NCI-H1930 (cell line): ENCODE results near the gene LRRC15.

Experiments
- DNase-seq, 2 experiments: peaks; one replicate each; lab custom pipeline; 2025; lab: John Stamatoyannopoulos, UW

Gene LRRC15

DNA sequence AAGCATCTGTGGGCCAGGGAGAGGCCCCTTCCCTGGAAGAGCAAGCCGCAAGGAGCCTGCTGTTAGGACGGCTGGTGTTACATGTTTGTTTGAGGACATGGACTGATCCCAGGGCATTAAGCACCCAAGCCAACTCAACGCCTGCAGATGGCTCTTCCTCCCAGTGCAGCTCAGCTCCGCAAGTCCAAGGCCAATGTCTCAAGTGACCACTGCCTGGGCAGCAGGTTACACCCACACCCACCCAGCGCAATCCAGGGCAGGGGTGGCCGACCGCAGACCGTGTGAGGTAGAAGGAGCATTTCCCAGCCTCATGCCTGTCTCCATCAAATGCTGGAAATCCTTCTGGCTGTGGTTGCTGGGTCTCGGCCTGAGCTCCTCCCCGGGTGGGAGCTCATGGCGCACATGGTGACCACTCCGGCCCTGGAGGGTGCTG is 15.0 kb upstream of the LRRC15 start:
- no peak for DNase-seq

DNA sequence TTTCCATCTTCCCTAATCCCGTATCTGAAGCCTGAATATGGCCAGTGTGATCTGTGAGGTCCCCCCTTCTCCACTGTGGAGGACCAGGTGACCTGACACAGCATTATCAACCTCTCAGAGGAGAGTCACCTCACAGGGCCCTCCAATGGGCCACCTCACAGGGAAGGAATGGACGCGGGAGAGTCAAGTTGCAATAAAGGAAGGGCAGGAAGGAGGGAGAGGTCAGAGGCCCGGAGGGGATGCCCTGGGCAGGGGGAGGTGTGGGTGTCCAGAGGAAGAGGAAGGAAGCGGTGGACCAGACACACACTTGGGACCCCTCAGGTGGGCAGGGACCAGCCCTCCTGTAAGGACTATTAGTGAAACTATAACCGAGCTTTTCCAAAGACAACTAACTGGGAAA is 14.6 kb upstream of the LRRC15 start:
- no peak for DNase-seq

DNA sequence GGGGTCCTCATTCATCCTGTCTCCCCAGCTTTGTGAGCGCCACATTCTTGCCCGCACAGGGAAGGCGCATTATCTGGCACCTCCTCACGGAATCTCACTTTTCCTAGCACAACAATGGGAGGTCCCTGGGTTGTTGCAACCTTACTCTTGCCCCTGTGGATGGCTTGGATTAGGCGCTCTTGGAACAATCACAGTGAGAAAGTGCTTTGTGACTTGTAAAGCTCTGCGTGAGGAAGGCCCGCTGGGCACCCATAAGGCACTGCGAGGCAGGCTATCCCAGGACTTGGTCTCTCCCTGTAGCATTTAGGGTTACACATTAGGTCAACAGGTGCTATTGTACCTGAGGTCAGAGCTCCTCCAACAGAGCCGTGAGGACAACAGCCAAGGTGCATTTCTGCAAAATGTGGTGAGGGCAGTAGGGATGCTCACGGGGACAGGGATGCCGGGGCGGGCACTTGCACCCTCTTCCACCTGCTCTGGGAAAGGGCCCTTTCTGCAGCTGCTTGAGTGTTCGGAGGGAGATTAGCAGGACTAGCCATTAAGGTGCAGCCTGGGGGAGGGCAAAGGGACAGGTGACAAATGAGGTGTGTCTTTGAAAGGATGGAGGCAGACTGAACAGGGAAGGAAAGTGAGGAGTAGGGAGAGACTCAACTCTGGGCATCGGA is 13.9 kb upstream of the LRRC15 start:
- no peak for DNase-seq

DNA sequence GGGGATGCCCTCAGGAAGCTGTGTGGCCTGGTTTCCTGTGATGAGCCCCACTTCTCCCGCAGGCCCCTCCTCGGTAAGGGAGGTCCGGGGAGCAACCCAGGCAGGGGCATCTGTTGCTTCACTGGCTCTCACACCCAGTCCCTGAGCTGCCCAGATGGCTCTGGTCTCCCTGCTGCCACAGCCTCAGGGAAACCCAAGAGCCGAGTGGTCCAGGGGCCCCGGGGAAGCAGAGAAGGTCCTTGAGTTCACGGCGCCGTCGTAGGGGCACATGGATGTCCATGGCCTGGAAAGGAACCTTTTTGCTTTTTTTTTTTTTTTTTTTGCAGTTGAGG is 13.3 kb upstream of the LRRC15 start:
- no peak for DNase-seq

DNA sequence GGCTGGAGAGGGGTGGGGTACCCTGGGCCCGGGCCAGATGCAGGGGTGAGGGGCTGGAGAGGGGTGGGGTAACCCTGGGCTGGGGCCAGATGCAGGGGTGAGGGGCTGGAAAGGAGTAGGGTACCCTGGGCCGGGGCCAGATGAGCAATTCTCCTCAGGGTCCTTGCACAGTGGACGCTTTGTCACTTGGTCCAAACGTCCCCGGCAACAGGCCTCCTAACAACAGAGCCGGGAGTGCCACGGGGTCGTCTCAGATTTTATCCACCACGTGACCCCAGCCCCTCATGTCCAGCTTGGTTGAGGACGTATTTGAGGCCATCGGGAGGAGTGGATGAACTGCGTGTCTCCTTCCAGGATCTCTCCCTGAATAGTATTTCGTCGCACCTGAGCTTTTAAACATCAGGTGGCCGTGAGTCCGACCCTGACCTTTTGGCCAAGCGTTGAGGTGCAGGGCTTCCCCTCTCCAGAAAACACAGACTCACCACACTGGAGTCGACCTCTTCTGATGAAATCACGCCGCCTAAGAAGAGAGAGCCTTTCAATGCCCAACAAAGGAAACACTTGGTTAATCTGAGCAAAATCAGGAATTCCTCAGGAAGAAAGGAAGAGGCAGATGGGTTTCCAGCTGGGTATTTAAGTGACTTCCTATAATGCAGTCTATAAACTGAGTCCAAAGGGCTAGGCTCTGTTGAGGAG is 12.8 kb upstream of the LRRC15 start:
- no peak for DNase-seq

DNA sequence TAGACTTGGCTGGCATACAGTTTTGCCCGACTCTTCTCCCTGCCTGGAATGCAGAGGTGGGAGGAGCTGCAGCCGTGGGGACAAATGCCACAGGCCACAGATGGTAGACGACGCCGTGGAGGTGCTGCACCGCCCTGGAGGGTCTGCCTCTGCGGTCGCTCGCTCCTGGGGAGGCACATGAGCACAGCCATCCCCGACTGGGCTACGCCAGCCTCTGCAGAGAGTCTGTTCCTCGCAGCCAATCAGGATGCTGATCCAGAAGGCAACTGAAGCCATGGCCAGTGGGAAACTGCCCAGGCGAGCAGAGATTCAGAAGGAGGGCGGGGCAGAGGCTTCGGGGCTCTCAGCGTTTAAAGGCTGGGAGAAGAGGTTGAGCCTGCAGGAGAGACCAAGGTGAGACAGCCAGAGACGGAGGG is 11.9 kb upstream of the LRRC15 start:
- no peak for DNase-seq

DNA sequence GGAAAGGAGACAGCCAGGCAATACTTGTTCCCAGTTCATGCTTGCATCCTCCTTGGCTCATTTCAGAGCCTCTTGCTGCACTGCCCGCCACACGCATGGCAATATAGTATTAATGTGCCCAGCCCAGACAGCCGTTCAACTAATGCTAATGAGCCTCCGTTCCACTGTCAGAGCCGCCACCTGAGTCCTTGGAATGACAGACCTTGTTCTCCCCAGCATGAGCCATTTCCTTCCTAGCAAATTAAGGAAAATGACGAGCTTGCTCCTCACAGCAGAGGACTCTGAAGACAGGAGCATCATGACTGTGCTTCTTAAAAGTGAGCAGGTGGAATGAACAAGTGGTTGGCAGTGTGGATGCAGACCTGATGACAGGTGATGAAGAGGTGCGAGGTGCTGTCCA is 10.8 kb upstream of the LRRC15 start:
- DNase-seq = no peak

DNA sequence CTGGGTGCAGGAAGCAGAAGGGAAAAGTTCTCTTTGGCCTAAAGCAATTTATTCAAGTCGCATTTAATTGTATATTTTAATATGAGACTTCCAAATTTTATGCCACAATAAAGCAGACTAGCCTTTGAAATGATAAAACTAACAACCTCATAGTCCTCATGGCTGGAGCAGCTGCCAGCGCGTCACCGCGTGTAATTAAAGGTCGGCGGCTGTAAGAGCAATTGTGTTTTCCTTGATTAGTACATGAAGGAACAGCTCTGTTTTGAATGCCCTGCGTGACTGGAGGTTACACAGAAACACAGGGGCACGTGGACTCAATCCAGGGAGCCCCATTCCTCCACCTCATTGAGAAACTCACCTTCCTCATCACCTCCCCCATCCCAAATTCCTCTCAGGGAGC is 10.1 kb upstream of the LRRC15 start:
- no peak for DNase-seq

DNA sequence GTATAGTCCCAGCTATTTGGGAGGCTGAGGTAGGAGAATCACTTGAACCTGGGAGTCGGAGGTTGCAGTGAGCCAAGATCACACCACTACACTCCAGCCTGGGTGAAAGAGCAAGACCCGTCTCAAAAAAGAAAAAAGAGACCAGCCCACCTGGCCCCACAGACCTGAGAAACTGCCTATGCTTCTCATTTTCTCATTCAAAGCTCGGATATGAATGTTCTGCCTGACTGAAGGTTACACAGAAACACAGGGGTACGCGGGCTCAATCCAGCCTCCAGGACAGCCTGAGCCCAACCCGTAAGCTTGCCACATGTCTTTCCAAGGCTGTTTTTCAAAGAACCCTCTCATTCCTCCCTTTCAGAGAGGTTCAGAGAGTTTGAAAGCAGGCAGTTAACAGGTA is 9.7 kb upstream of the LRRC15 start:
- DNase-seq = no peak

DNA sequence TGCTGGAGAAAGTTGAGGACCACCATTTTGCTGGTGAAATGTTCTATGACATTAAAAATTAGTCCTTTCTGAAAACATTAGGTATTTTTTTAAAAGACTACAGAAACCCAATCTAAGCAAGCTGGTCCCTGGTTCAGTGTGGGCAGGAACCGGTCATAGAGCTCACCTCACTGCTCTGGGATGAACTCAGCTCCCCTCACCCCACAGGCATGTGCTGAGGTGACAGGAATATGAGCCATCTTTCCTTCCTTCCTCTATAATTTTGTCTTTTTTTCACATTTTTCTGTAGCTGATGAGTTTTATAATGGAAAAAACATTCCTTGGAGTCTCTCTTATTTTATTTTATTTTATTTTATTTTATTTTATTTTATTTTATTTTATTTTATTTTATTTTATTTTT is 8.2 kb upstream of the LRRC15 start:
- DNase-seq = no peak

DNA sequence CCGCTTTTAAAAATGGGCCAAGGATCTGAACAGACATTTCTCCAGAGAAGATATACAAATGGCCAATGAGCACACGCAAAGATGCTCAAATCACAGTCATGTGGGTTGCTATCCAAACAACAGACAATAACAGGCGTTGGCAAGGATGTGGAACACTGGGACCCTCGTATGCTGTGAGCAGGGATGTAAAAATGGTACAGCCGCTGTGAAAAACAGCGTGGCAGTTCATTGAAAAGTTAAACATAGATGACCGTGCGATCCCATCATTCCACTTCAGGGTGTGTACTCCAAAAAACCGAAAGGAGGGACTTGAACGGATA is 6.7 kb upstream of the LRRC15 start:
- DNase-seq = no peak

DNA sequence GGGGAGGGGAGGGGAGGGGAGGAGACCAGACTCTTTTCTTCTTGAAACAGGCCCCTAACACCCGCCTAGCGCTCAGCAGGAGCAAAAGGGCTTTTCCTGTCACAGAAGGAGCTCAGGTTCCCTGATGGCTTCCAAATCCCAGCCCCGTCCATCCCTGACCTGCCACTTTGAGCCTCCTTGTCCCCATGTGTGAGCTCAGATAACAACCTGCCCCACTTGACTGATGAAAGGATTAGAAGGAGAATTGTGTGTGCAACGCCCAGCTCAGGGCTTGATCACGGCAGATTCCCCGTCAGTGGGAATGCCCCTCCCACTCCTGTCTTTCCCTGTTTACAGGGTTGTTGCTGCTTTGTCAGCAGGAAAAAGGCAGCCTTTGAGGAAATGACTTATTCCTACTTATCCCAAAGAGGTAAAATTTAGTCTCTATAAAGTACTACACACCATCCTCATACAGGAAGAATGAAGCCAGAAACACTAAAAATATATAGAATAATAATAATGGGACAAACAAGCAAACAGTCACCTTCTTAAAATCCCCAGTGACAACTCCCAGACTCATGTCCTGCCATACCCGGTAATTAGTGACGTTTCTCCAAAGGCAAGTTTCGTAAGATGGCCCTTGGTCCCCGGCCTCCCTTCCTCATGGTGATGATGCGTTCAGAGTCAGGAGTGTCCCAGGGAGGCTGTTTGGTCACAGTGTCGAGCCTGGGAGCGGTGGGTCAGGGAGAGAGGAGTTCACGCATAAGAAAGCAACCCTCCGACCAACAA is 6.1 kb upstream of the LRRC15 start:
- DNase-seq = no peak

DNA sequence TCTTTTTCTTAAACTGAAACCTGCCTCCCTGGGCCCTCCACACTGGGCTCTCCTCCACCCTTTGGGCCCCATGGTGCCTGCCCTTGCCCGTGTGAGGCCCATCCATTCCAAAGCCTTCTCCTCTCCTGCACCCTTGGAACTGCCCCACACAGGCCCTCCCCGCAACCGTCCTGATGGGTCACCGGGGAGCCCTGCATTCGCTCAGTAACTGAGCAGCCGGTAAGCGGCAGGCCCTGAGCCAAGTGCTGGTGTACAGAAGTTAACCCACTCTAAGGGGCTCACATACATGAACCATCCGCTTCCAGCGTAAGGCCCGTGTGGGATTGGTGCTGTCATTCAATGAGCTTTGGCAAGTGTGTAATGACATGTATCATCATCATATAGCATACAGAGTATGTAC is 5.4 kb upstream of the LRRC15 start:
- DNase-seq = no peak

DNA sequence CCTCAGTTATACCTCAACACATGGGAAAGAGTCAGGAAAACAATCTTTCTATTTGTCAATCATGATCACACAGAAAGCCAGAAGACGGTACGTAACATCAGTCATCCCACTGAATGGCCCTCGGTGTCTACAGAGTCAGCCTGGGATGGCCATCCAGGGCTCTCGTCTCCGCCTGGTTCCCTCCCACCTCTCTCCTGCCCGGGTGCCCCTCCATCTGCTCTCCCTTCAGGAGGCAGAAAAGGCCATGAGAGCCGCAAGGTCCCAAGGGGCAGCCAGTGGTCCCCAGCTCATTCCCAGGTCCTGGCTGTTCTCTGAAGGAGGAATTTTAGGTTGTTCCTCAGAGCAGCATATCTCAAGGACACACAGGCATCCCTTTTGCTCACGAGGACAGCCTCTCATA is 4.4 kb upstream of the LRRC15 start:
- no peak for DNase-seq

DNA sequence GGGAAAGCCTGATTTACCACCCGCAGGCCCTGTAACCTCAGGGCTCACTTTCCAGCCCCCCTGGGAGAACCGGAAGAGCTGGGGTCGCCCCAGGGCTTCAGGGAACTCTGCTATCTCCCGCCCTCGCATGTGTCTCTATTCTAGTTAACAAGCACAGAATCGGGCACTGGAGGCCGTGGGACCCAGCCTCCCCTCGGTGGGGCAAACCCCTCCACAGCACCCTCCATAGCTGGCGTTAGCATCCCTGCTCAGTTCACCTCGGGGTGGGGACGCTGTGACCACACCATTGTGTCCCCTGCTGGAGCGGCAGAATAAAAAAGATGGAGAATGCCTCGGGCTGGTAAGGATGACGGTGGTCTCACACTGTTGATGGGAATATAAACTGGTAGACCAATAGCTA is 3.5 kb upstream of the LRRC15 start:
- DNase-seq = no peak

DNA sequence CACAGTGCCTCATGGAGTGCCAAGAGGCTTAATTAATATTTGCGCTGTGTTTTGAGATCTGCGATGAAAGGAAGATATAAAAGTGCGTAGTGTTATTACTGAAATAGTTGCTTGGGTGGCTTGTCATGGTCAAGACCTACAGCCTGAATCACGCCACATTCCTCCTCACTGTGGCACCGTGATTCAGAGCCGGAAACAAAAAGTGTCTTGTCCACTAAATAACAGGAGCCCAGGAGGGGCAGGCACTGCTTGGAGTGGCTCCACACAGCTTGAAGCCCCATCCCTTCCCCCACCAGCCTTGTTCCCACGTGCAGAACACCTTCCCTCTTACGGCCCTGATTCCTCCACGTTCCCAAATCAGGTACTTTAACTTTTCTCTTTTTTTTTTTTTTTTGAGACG is 1.2 kb upstream of the LRRC15 start:
- DNase-seq = no peak

DNA sequence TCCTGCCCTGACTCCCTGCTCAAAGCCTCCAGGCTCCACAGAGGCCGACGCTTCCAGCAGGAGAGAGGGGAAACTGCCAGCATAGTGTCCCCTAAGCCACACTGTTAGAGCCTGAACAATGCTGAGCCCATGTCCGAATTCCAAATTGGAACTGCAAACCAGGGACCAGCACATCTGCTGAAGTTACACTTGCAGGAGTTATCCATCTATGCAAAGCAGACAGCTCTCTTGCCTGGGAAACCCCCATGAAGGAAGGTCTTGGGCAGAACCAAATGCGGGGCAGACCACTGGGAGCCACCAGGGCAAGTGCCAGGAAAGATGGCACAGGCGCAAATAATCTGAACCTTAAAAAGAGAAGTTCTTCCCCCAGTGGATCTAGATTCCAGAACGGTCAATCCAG is 625 bp downstream of the LRRC15 start:
- no peak for DNase-seq

DNA sequence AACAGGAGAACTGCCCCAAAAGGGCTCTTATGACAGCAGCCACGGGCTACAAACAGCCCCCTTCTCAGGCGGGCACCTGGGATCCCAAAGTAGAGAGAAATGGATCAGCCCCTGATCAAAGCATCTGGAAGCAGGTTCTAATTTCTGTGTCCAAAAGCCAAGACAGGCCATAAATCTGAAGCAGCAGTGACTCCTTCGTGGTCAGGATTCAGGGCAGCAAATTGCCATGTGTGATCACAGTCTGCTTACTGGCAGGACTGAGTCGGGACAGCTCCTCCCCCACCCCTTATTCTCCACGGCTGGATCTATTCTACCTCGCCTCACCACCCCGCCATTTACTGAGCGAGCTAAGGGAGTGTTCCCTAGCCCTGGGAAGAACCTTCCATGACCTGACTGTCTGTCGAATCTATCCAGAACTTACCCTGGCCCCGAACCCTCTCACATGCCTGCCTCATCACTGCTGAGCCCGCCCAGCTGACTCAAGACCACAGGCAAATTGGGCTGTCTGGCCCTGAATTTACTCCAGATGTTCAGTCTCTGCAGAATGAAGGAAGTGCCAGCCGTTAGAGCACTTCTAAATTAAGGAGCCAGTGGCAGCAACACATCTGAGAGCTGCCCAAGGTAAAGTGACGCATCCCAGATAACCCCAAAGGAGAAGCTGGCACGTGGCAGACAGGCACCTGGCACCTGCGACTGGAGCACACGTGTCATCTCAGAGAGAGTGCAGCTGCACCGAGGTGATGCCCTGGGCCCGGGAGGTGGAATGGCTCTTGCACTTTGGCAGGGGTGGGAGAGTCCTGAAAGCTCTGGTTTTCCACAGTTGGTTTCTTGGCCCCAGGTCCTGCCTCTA is 1.3 kb downstream of the LRRC15 start:
- no peak for DNase-seq

DNA sequence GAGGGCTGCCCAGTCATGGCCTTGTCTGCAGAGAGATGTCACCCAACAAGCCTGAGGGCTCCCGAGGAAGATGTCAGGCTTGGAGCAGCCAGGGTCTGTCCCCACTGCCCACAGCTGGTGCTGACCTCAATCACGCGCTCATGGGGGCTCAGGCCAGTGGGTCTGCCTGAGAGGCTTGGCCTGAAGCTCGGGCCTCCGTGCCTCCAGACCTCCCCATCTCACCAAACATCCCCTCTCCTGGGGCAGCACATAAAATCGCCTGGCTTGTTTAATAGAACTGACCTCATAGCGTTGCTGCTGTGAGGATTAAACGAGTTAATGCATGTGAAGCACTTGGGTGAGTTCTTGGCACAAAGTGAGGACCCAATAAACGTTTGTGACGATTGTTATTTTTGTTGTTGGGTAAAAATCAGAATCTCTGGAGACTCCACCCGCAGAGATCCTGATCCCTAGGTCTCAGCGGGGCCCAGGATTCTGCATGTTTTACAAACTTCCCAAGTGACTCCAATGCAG is 3.5 kb downstream of the LRRC15 start:
- DNase-seq = no peak

DNA sequence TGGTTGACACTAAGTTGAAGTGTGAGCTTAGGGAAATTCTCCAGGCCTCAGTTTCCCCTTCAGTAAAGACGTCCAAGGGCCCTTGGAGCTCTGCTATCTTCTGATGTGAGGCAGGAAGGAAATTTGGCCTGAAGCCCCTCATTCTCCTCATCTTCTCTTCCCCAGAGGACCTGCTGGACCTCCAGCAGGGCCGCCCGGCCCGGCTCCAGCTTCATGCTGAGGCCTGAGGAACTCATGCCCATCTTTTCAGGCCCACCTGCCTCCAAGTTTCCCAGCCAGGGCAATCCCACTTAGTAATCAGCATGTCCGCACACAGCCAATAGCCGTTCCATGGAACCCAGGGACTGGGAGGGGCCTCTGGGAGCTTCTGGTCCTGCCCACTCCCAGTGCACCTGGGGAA is 4.0 kb downstream of the LRRC15 start:
- DNase-seq = no peak

DNA sequence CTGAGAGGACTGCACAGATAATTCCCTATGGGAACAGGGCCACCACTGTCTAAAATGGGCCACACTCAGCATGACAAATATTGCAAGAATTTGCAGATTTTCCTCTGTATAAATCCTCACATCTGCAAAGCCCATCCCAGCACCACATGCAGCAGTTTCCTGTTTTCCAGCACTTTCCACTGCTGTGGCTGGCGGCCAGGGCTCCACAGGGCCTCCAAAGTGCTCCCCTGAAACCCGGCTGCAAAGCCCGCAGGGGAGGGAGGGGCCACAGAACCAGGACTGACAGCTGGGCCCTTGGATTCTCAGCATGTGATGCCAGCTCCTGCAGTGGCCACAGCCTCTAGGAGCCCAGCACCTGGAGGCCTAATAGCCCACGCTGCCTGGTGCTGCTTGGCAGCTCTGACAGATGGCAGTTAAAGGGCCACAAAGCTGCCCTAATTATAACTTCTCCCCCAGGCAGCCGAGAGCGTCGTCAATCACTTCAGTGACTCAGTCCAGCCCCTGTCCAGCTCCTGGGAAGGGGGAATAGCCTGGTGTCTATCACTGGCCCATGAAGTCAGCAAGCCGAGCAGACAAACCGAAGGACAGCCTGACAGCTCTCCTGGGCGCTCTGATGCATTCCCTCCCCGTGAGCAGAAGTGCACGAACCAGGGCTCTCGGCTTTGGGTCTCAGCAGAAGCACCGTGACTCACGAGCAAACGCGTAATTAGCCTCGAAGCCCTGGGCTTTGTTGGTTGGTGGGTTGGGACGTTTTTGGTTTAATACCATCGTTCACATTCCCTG is 4.7 kb downstream of the LRRC15 start:
- no peak for DNase-seq

DNA sequence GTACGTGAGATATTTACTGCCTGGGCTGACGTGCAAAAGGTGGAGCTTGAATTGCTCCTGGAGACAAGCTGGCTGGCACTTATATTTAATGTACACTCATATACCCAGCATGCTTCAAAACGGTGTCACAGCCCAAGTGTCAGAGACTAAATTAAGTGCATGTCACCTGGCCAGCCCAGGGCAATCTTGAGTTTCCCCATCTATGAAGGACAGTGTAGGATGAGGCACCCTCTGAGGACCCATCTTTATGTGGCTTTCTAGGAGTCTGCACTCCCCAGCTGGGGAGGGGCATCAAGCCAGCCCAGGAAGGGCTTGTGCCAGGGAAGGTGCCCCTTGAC is 5.3 kb downstream of the LRRC15 start:
- DNase-seq = no peak
